Neural cell (in vitro differentiated cells): ENCODE data around the gene RPS27L. TPM values are rescaled to one million over a fixed set of nuclear protein-coding genes. Genes with fewer than 3 reads are reported as not detected.
A peak's percentile ranks its signal among the peaks of the same experiment; 100 is the strongest.

Source experiments
- H2AFZ ChIP-seq: fragments of 200-600, 300-800 bp; sonication (generic), shearing (Covaris generic); 2 replicates; pipeline ENCODE4 v1.6.0; 2014; ENCODE audit warnings: low read depth, mild to moderate bottlenecking, antibody characterized with exemption, low read length, moderate library complexity
- H3F3A ChIP-seq: fragments of 200-600 bp; shearing (Covaris generic); 2 replicates; pipeline ENCODE4 v1.6.1; 2016; ENCODE audit warnings: mild to moderate bottlenecking, moderate library complexity, mixed read lengths, antibody characterized with exemption, low read length; ENCODE audit not compliant: insufficient read depth, poor library complexity, severe bottlenecking
- H3K27ac ChIP-seq: fragments of 200-600, 300-800 bp; sonication (generic), shearing (Covaris generic); 2 replicates; pipeline ENCODE4 v1.5.1; 2014; ENCODE audit warnings: mild to moderate bottlenecking, low read length, moderate library complexity
- H3K27me3 ChIP-seq: fragments of 300-800, 200-600 bp; sonication (generic), shearing (Covaris generic); 2 replicates; pipeline ENCODE4 v1.6.0; 2014; ENCODE audit warnings: mild to moderate bottlenecking, low read depth, low read length, moderate library complexity; ENCODE audit not compliant: insufficient read depth
- H3K36me3 ChIP-seq: fragments of 300-800, 200-600 bp; sonication (generic), shearing (Covaris generic); 2 replicates; pipeline ENCODE4 v1.5.1; 2014; ENCODE audit warnings: mild to moderate bottlenecking, antibody characterized with exemption, low read length, moderate library complexity; ENCODE audit not compliant: insufficient read depth
- H3K4me2 ChIP-seq: fragments of 300-800, 200-600 bp; sonication (generic), shearing (Covaris generic); 2 replicates; pipeline ENCODE4 v1.6.0; 2014; ENCODE audit warnings: mild to moderate bottlenecking, low read length
- H3K4me3 ChIP-seq: fragments of 300-800, 200-600 bp; sonication (generic), shearing (Covaris generic); 2 replicates; pipeline ENCODE4 v1.5.1; 2014; ENCODE audit warnings: mild to moderate bottlenecking, low read length, moderate library complexity
- H3K79me2 ChIP-seq: fragments of 200-600 bp; shearing (Covaris generic); replicated peaks from 2 replicates; pipeline ENCODE4 v1.6.0; 2014; ENCODE audit warnings: mild to moderate bottlenecking, low read length, moderate library complexity; ENCODE audit not compliant: insufficient read depth
- H3K9ac ChIP-seq: fragments of 300-800, 200-600 bp; sonication (generic), shearing (Covaris generic); 2 replicates; pipeline ENCODE4 v1.6.1; 2016; ENCODE audit warnings: mild to moderate bottlenecking, low read length, mixed read lengths
- H3K9me2 ChIP-seq: fragments of 200-600 bp; shearing (Covaris generic); 2 replicates; pipeline ENCODE4 v1.6.1; 2016; ENCODE audit warnings: mild to moderate bottlenecking, low read length, mixed read lengths; ENCODE audit not compliant: insufficient read depth
- H3K9me3 ChIP-seq: fragments of 200-600, 300-800 bp; sonication (generic), shearing (Covaris generic); 2 replicates; pipeline ENCODE4 v1.6.1; 2016; ENCODE audit warnings: mild to moderate bottlenecking, mixed run types, low read length, moderate library complexity, mixed read lengths
- H4K20me1 ChIP-seq: fragments of 200-600 bp; shearing (Covaris generic); 2 replicates; pipeline ENCODE4 v1.6.1; 2016; ENCODE audit warnings: mild to moderate bottlenecking, mixed run types; ENCODE audit not compliant: insufficient read depth
- CTCF ChIP-seq: fragments of 450-650 bp; IDR thresholded peaks from 2 replicates; pipeline ENCODE4 v1.5.1; 2014; ENCODE audit warnings: antibody characterized with exemption, mild to moderate bottlenecking, moderate library complexity; ENCODE audit not compliant: poor library complexity, severe bottlenecking
- EP300 ChIP-seq: fragments of 450-650 bp; conservative IDR thresholded peaks from 2 replicates; pipeline ENCODE4 v1.6.1; 2014; ENCODE audit warnings: antibody characterized with exemption, mild to moderate bottlenecking, moderate library complexity; ENCODE audit not compliant: poor library complexity, severe bottlenecking
- EZH2 ChIP-seq: fragments of 200-600, 300-800 bp; shearing (Covaris generic), sonication (generic); IDR thresholded peaks from 2 replicates; pipeline ENCODE4 v1.6.1; 2014; ENCODE audit warnings: antibody characterized with exemption, low read length, borderline replicate concordance, mild to moderate bottlenecking; ENCODE audit not compliant: insufficient read depth, poor library complexity, severe bottlenecking
- MXI1 ChIP-seq: fragments of 450-650 bp; conservative IDR thresholded peaks from 2 replicates; pipeline ENCODE4 v1.6.1; 2014; ENCODE audit warnings: antibody characterized with exemption, mild to moderate bottlenecking; ENCODE audit not compliant: poor library complexity, severe bottlenecking
- POLR2AphosphoS5 ChIP-seq: IDR thresholded peaks from 2 replicates; pipeline ENCODE4 v1.6.1; 2012
- RAD21 ChIP-seq: fragments of 450-650 bp; conservative IDR thresholded peaks from 2 replicates; pipeline ENCODE4 v1.6.1; 2014; ENCODE audit warnings: antibody characterized with exemption, mild to moderate bottlenecking, moderate library complexity
- SMC3 ChIP-seq: fragments of 450-650 bp; conservative IDR thresholded peaks from 2 replicates; pipeline ENCODE4 v1.6.1; 2014; ENCODE audit warnings: antibody characterized with exemption, mild to moderate bottlenecking, moderate library complexity; ENCODE audit not compliant: poor library complexity
- TAF1 ChIP-seq: IDR thresholded peaks from 2 replicates; pipeline ENCODE4 v1.6.1; 2012; ENCODE audit warnings: low read depth
- polyA plus RNA-seq: library from polyadenylated mRNA; depleted of rRNA; stranded (reverse); fragments of >200 nt; gene quantifications from 2 replicates; pipeline ENCODE4 v1.2.3, GENCODE V29; 2014
- TF ChIP-seq, protein P1 (sequence below): IDR thresholded peaks from 2 replicates; pipeline ENCODE4 v1.6.1; 2012; ENCODE audit warnings: borderline replicate concordance

Gene RPS27L
- polyA plus RNA-seq, 1 donor from 2014 or later: 58.2 TPM

GRCh38 chr15:63188247-63188925 lies 31.1 kb upstream of the RPS27L start:
- H3K36me3 ChIP-seq: no peaks in the 10 kb centered on the region
- H3K79me2 ChIP-seq: peaks cover 39% of the 10 kb centered on the region
- peaks cover 3% of the 10 kb centered on the region for H3F3A ChIP-seq
- H3K4me3 ChIP-seq: peak overlapping the region; percentile 72
- no peaks in the 10 kb centered on the region for H3K27me3 ChIP-seq
- H4K20me1 ChIP-seq: no peaks in the 10 kb centered on the region
- peak overlapping the region; percentile 86 for H3K4me2 ChIP-seq
- no peaks in the 10 kb centered on the region for H3K9me2 ChIP-seq
- TF ChIP-seq CTCF (no peak), EZH2 (no peak), MXI1 (no peak), EP300 (no peak), TAF1 (no peak), SMC3 (no peak), POLR2AphosphoS5 (no peak), RAD21 (no peak)
- TF ChIP-seq, protein P1, sequence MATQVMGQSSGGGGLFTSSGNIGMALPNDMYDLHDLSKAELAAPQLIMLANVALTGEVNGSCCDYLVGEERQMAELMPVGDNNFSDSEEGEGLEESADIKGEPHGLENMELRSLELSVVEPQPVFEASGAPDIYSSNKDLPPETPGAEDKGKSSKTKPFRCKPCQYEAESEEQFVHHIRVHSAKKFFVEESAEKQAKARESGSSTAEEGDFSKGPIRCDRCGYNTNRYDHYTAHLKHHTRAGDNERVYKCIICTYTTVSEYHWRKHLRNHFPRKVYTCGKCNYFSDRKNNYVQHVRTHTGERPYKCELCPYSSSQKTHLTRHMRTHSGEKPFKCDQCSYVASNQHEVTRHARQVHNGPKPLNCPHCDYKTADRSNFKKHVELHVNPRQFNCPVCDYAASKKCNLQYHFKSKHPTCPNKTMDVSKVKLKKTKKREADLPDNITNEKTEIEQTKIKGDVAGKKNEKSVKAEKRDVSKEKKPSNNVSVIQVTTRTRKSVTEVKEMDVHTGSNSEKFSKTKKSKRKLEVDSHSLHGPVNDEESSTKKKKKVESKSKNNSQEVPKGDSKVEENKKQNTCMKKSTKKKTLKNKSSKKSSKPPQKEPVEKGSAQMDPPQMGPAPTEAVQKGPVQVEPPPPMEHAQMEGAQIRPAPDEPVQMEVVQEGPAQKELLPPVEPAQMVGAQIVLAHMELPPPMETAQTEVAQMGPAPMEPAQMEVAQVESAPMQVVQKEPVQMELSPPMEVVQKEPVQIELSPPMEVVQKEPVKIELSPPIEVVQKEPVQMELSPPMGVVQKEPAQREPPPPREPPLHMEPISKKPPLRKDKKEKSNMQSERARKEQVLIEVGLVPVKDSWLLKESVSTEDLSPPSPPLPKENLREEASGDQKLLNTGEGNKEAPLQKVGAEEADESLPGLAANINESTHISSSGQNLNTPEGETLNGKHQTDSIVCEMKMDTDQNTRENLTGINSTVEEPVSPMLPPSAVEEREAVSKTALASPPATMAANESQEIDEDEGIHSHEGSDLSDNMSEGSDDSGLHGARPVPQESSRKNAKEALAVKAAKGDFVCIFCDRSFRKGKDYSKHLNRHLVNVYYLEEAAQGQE: no peak
- no peaks in the 10 kb centered on the region for H3K9me3 ChIP-seq
- H2AFZ ChIP-seq: peak overlapping the region; percentile 86
- peak overlapping the region; percentile 86 for H3K9ac ChIP-seq
- peak overlapping the region; percentile 80 for H3K27ac ChIP-seq

DNA sequence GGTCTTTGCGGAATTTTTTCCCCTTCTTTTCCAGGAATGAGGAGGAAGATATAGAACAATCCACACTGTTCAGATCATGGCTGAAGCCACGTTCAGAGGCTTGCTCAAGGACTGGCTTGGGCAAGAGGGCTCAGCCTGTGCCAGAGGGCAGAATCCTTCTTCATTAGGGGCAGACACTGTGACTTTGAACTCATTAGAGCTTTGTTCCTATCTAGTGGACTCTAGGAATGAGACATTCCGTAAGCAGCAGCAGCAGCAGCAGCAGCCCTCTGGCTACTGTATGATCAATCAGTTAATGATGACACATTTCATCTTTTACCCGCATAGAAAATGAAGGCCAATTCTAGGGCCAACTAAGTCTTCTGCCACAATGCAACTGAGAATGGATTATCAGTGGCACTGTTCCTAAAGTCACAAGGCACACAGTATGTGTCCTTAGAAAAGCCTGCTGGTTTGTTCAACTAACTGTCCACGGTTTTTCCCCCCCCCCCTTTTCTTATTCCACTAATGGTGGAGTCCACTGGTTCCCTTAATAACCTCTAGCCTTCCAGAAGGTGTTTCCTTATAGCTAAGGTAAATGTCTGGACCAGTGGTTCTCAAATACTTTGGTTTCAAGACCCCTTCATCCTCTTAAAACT lies 30.4 kb upstream of the RPS27L start:
- no peak overlapping the region for H2AFZ ChIP-seq
- H3K9me3 ChIP-seq: no peaks in the 10 kb centered on the region
- H3K36me3 ChIP-seq: no peaks in the 10 kb centered on the region
- no peak overlapping the region for H3K27ac ChIP-seq
- H3K9me2 ChIP-seq: no peaks in the 10 kb centered on the region
- TF ChIP-seq SMC3: no peak
- TF ChIP-seq MXI1: no peak
- no peak for TF ChIP-seq EZH2
- TF ChIP-seq TAF1: no peak
- TF ChIP-seq EP300: no peak
- TF ChIP-seq, protein P1: no peak
- no peak for TF ChIP-seq RAD21
- TF ChIP-seq POLR2AphosphoS5: no peak
- no peak for TF ChIP-seq CTCF
- no peaks in the 10 kb centered on the region for H3K27me3 ChIP-seq
- no peak overlapping the region for H3K4me3 ChIP-seq
- H3F3A ChIP-seq: peaks cover 3% of the 10 kb centered on the region
- H3K79me2 ChIP-seq: peaks cover 32% of the 10 kb centered on the region
- H4K20me1 ChIP-seq: no peaks in the 10 kb centered on the region
- no peak overlapping the region for H3K4me2 ChIP-seq
- H3K9ac ChIP-seq: no peak overlapping the region
